Ammon's horn (tissue), 1 donor: ENCODE results near the gene VANGL2.

ENCODE experiments used
- DNase-seq: peaks from one replicate; pipeline ENCODE4 v3.0.0-alpha.2; 2016; ENCODE audit warnings: low spot score

Gene VANGL2

GRCh38 chr1:160405331-160405877, 5.0 kb downstream of the VANGL2 start:
- no peak for DNase-seq

DNA sequence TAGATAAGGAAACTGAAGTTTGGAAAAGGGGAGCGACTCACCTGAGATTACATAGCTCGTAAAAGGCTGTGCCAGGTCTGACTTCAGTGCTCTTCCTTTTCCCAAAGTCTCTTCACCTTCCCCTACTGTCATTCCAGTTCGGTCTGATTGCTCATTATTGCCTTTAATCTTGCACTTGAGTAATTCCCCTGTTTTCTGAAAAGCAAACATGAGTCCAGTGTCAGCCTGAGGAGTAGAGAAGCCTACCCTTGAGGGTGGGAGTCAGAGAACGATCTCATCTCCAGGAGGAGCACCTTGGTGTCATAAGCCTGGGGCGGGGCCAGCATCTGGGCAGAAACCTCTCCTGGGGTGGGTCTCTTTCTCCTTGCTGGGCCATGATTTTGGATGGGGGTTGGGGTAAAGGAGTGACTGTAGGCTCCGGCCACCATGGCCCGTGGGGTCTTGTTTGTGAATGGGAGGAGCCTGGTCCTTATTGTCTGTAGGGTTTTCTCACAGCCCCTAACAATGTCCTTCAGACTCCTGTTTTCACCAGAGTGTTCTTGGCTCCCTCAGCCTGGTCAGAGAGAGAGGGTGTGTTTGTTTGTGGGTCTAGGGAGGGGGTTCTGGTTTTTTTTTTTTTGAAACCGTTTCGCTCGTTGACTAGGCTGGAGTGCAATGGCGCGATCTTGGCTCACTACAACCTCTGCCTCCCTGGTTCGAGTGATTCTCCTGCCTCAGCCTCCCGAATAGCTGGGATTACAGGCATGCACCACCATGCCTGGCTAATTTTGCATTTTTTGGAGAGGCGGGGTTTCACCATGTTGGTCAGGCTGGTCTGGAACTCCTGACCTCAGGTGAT, 6.0 kb downstream of the VANGL2 start:
- DNase-seq = no peak

GRCh38 chr1:160407839-160408801, 7.8 kb downstream of the VANGL2 start:
- DNase-seq = no peak

DNA sequence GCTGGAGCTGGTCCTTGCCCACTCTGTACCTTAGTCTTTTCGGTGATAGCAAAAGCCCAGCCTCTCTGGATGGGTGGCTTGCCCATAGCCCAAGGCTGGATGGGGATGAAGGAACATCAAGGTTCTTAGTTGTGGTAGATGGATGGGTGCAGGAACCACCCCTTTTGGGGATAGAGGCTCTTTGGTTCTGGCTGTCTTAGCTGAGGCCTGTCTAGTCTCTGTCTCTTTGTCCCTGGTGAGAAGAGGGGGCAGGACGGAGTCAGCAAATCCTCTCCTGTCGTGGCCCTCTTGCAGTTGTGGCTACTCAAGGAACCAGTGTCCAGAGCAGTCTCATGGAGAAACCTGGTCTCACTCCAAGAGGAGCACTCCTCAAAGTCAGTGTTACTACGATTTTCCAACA, 8.5 kb downstream of the VANGL2 start:
- DNase-seq = no peak

DNA sequence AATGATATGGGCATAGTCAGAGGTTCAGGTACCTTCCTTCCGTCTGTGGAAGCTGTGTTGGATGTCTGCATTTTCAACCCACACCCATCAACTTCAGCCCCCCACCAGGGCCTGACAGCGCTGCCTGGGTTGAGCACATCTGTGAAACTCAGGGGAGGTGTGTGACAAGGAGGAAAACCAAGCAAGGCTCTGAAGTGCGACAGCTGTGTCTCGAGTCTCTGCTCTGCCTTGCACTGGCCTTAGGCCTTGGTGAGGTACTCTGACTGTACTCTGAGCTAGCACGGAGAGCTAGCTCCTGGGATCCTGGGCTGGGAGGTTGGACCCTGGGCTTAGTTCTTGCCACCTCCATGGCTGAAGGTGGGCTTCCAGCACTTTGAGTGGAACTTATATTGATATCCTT, 9.1 kb downstream of the VANGL2 start:
- DNase-seq = no peak

GRCh38 chr1:160410406-160411005, 10.1 kb downstream of the VANGL2 start:
- DNase-seq = peak; percentile 43

DNA sequence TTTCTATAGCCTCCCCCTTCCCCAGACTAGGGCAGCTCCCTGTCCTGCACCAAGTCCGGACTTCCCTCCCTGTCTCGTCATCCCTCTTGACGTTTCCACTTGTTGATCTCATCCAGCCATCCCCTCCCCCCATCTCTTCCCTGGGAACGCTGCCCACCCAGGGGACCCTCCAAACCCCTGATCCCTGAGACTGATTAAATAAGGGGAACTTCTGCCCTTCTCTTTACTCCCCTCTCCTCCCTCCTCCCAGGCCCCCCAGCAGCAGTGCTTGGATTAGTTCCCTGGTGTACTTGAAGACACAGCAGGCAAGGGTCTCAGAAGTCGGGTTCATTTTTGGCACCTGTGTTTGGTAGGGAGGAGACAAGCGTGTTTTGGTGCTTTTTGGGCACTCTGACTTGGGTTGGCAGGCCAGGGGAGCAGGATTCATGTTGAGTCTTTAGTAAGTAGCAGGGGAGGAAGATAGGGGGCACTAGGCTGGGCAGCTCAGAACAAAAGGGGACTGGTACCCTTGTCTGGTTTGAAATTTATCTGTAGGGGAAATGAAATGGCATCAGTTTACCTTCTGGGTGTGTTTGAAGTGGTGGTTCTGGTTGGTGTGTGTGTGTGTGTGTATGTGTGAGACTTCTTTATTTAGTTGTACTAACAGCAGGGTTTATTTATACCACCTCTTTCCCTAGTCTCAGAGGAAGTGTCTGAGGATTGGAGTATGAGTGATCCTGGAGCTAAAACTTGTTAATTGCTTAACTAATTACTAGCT, 11.1 kb downstream of the VANGL2 start:
- peak; percentile 40 for DNase-seq

DNA sequence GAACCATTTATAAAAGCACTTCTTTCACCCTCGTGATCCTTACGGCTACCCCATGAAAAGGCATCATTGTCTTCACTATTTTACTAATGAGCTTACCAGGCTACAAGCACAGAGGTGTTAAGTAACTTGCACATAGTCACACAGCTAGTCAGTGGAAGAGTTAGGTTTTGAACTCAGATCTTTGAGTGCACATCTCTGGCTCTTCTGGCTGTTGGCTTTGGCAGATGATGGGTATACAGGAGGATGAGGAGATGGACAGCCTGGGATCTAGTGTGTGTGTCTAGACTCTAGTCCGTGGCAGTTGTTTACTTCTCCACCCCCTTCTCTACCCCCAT, 11.6 kb downstream of the VANGL2 start:
- no peak for DNase-seq

- DNase-seq = no peak
Observed at GRCh38 chr1:160413716-160414115, 13.4 kb downstream of the VANGL2 start.

- DNase-seq = no peak
Observed at GRCh38 chr1:160414881-160415280, 14.5 kb downstream of the VANGL2 start.

GRCh38 chr1:160415696-160416290, 15.4 kb downstream of the VANGL2 start:
- no peak for DNase-seq

DNA sequence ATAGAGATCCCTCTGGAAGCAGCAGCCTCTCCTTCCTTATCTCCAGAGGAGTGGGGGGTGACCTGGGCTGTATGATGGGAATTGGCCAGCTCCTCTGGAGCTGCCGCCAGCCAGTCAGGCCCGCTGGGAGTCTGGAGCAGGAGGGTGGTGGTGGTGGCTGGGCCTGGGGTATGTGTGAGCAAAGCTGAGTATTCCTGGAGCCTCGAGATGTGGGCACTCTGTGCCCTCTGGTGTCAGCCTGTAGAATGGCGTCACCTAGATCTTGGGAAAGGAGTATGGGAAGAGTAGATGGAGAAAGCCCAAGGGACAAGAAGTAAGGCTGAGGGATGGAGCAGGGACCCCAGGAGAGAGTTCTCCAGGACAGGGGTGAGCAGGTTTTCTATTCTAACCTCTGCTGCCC, 16.0 kb downstream of the VANGL2 start:
- no peak for DNase-seq

- no peak for DNase-seq
Observed at GRCh38 chr1:160418483-160418882, 18.1 kb downstream of the VANGL2 start.

GRCh38 chr1:160419150-160419837, 18.9 kb downstream of the VANGL2 start:
- DNase-seq = no peak

GRCh38 chr1:160419838-160420169, 19.4 kb downstream of the VANGL2 start:
- no peak for DNase-seq

GRCh38 chr1:160420881-160421842, 20.8 kb downstream of the VANGL2 start:
- no peak for DNase-seq

- DNase-seq = no peak
Observed at GRCh38 chr1:160421881-160422280, 21.5 kb downstream of the VANGL2 start.

DNA sequence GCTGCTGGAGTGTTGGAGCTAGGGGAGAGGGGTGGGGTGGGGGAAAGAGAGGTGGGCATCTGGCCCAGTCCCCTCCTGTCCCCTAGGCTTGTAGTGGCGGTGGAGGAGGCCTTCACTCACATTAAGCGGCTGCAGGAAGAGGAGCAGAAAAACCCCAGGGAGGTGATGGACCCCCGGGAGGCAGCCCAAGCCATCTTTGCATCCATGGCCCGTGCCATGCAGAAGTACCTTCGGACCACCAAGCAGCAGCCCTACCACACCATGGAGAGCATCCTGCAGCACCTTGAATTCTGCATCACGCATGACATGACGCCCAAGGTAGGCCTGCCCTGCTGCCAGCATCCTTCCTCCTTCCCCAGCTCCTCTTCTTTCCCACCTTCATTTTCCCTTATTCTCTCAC, 23.6 kb downstream of the VANGL2 start:
- no peak for DNase-seq

- no peak for DNase-seq
Observed at GRCh38 chr1:160425847-160426246, 25.5 kb downstream of the VANGL2 start.

- no peak for DNase-seq
Observed at GRCh38 chr1:160427625-160428024, 27.3 kb downstream of the VANGL2 start.
